Activated CD8-positive, alpha-beta T cell treated with anti-CD3 and anti-CD28 coated beads for 36 hours (primary cell): ENCODE measurements around the gene C19orf18. TPM values are rescaled to one million over a fixed set of nuclear protein-coding genes. Genes with fewer than 3 reads are reported as not detected.
A peak's percentile ranks its signal among the peaks of the same experiment; 100 is the strongest.

Experiments
- ATAC-seq: fragments of 200-7000 bp; cut with Tn5 transposase; one replicate; pipeline ENCODE4 v1.10.0; 2021; ENCODE audit warnings: mild to moderate bottlenecking, moderate library complexity
- CTCF ChIA-PET: fragments of 350-600 bp; sonication (Branson Sonifier 250); formaldehyde crosslinking; loops from one replicate; lab custom pipeline; 2021; ENCODE audit warnings: antibody characterized with exemption; lab: Charles Lee
- POLR2A ChIA-PET: fragments of 350-600 bp; sonication (Branson Sonifier 250); formaldehyde crosslinking; loops from one replicate; lab custom pipeline; 2021; ENCODE audit warnings: antibody characterized with exemption; lab: Charles Lee
- DNase-seq: peaks from one replicate; pipeline ENCODE4 v3.0.0-alpha.2; 2020
- H3K27ac Mint-ChIP-seq: one replicate; pipeline ENCODE4 v1.8.0; 2021; ENCODE audit warnings: mild to moderate bottlenecking, mixed read lengths
- H3K27me3 Mint-ChIP-seq: one replicate; pipeline ENCODE4 v1.8.0; 2021; ENCODE audit warnings: mixed read lengths
- H3K36me3 Mint-ChIP-seq: one replicate; pipeline ENCODE4 v1.8.0; 2021; ENCODE audit warnings: low read depth, mixed read lengths
- H3K4me1 Mint-ChIP-seq: one replicate; pipeline ENCODE4 v1.8.0; 2021; ENCODE audit warnings: low read depth, mixed read lengths
- H3K4me3 Mint-ChIP-seq: one replicate; pipeline ENCODE4 v1.8.0; 2021; ENCODE audit warnings: mild to moderate bottlenecking, moderate library complexity, mixed read lengths
- H3K9me3 Mint-ChIP-seq: one replicate; pipeline ENCODE4 v1.8.0; 2021; ENCODE audit warnings: mixed read lengths
- intact Hi-C: fragments of 100-400 bp; cut with micrococcal nuclease; formaldehyde crosslinking; loops from one replicate; pipeline ENCODE4 v1.10.0; 2022
- total RNA-seq, 2 experiments: library from RNA; stranded (reverse); gene quantifications; one replicate each; pipeline ENCODE4 v1.2.3, GENCODE V29; 2021
- TF ChIP-seq, protein P1 (sequence below): fragments of 200-600 bp; IDR thresholded peaks from one replicate; pipeline ENCODE4 v1.8.0; 2022; ENCODE audit warnings: antibody characterized with exemption, mild to moderate bottlenecking

C19orf18 gene
- total RNA-seq, 2 experiments from 2014 or later, result 0.29 to 0.34 TPM

DNA sequence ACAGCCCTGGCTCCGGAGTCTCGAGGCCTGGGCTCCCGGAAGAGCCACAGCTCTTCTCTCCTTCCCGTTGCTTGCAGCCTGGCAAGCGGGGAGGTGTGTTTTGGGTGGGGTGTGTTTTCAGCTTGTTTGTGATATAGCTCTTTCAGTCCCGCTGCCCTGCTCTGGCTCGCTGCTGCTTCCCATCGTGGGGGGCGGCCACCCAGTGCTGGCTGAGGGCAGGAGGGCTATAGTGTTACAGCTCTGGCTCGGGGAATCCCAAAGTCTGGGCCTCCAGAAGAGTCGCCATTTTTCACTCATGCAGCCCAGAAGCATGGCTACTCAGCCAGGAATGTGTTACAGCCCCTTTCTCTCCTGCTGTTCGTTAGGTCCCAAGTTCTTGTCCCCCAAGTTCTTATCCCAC lies 24.6 kb downstream of the C19orf18 start:
- POLR2A ChIA-PET, result no interaction called here

DNA sequence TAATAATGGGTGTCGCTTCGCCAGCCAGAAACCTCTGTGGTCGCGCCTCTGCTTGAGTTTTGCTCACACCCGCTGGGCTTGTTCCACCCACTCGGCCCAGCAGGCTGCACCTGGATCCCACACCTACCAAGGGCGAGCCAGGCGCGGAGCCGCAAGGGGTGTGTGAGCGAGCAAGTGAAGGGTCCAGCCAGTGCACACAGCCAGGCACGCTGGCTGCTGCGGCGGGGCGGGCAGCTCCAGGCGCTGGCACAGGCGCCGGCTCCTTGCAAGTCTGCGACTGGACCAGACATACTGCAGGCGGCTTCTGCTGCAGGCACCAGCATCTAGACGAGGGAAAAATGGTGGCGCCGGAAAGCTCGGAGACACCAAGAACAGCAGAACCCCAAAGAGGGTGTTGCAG lies 25.0 kb downstream of the C19orf18 start:
- intact Hi-C loops, result no loop called here
- Mint-ChIP-seq H3K27me3 (no peaks in the 10 kb centered on the region), H3K27ac (no peak overlapping the region), H3K36me3 (peaks cover 28% of the 10 kb centered on the region), H3K9me3 (peaks cover 32% of the 10 kb centered on the region), H3K4me1 (peaks cover 14% of the 10 kb centered on the region), H3K4me3 (no peak overlapping the region)
- ChIA-PET POLR2A (no interaction called here), CTCF (interaction anchor here (0.8 kb wide), 1 partner anchor 29 kb away, joined by 3 read pairs; no protein-coding TSS in a partner anchor)
- no peak for DNase-seq
- no peak for ATAC-seq
- TF ChIP-seq, protein P1, sequence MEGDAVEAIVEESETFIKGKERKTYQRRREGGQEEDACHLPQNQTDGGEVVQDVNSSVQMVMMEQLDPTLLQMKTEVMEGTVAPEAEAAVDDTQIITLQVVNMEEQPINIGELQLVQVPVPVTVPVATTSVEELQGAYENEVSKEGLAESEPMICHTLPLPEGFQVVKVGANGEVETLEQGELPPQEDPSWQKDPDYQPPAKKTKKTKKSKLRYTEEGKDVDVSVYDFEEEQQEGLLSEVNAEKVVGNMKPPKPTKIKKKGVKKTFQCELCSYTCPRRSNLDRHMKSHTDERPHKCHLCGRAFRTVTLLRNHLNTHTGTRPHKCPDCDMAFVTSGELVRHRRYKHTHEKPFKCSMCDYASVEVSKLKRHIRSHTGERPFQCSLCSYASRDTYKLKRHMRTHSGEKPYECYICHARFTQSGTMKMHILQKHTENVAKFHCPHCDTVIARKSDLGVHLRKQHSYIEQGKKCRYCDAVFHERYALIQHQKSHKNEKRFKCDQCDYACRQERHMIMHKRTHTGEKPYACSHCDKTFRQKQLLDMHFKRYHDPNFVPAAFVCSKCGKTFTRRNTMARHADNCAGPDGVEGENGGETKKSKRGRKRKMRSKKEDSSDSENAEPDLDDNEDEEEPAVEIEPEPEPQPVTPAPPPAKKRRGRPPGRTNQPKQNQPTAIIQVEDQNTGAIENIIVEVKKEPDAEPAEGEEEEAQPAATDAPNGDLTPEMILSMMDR, result no peak

More for the DNA sequence above, 24.6 kb downstream of the C19orf18 start:
- intact Hi-C loops, result loop anchor here (10.0 kb wide), 1 partner anchor 55 kb away; the partner anchor contains the start of gene ZNF606
- Mint-ChIP-seq H3K4me3 (no peak overlapping the region), H3K27me3 (no peaks in the 10 kb centered on the region), H3K27ac (no peak overlapping the region), H3K9me3 (peaks cover 31% of the 10 kb centered on the region), H3K4me1 (peaks cover 14% of the 10 kb centered on the region), H3K36me3 (peaks cover 24% of the 10 kb centered on the region)
- ATAC-seq, result no peak
- no peak for DNase-seq
- CTCF ChIA-PET, result no interaction called here
- TF ChIP-seq, protein P1, result no peak

DNA sequence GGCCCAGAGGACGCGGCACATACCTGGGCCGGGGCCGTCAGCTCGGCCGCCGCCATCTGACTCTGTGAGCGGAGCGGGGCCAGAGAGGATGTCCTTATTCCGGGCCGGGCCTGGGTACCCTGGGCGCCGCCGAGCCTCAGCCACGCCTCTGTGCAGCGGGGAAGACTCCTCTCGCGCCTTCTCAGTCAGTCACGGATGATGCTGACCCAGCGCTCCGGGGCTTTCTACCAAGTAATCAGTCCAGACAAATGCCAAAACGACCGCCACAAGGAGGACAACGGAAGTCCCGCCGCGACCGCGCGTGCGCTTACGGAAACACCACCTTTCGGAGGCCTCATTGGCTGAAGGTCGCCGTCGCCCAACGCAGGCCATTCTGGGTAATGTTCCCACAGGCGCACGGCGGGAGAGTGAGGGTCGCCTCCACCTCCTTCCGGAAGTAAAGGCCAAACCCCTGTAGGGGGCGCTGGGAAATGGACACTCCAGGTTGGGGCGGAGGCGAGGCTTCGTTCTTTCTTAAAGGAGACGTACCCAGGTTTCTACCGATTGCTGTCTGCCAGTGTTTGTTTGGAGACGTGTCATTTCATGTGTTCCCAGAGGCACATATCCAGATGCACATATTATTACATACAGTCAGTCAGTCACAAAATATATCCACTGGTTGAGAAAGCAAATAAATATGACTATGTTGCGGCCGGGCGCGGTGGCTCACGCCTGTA lies 26.8 kb downstream of the C19orf18 start, which contains the start of gene ZNF256:
Gene ZNF256, minus strand, starts transcription at position 288 of the 716 bp plus-strand sequence. Its CDS starts 232 bp downstream, at position 56.
- Mint-ChIP-seq H3K4me1 (peaks cover 14% of the 10 kb centered on the region), H3K27me3 (no peaks in the 10 kb centered on the region), H3K27ac (peak within 1 kb of the TSS; percentile 96), H3K4me3 (peak within 1 kb of the TSS; percentile 94), H3K9me3 (peaks cover 40% of the 10 kb centered on the region), H3K36me3 (peaks cover 46% of the 10 kb centered on the region)
- DNase-seq (peak; percentile 96), ATAC-seq (peak; percentile 97)
- ChIA-PET CTCF (no interaction called here), POLR2A (interaction anchor here (1.9 kb wide), 1 partner anchor 59 kb away, joined by 5 read pairs; the partner anchor contains the start of gene ZNF814)
- TF ChIP-seq, protein P1, result peak; percentile 49
- intact Hi-C loops, result no loop called here

DNA sequence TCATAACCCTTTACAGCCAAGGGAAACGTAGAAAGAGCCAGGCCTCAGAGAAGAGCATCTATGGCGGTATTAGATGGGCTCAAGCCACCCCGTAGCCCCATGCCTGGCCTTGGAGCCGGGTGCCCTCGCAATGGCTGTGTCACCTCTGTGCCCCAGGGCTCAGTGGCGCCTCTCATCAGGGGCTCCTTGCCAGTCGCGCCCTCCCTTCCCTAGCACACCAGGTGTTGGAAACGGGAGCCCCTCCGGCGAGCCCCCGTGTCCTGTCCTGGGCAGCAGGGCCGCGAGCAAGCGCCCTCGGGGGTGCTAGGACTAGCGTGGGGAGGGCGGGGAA lies 27.3 kb downstream of the C19orf18 start:
- peak overlapping the region; percentile 94 for H3K4me3 Mint-ChIP-seq
- H3K36me3 Mint-ChIP-seq, result peaks cover 51% of the 10 kb centered on the region
- H3K9me3 Mint-ChIP-seq, result peaks cover 44% of the 10 kb centered on the region
- DNase-seq (no peak), ATAC-seq (peak; percentile 14)
- TF ChIP-seq, protein P1, result no peak
- POLR2A ChIA-PET, result interaction anchor here (1.9 kb wide), 1 partner anchor 58 kb away, joined by 5 read pairs; the partner anchor contains the start of gene ZNF814
- H3K27me3 Mint-ChIP-seq, result no peaks in the 10 kb centered on the region
- intact Hi-C loops, result no loop called here
- peaks cover 14% of the 10 kb centered on the region for H3K4me1 Mint-ChIP-seq
- CTCF ChIA-PET, result no interaction called here
- H3K27ac Mint-ChIP-seq, result peak overlapping the region; percentile 96

DNA sequence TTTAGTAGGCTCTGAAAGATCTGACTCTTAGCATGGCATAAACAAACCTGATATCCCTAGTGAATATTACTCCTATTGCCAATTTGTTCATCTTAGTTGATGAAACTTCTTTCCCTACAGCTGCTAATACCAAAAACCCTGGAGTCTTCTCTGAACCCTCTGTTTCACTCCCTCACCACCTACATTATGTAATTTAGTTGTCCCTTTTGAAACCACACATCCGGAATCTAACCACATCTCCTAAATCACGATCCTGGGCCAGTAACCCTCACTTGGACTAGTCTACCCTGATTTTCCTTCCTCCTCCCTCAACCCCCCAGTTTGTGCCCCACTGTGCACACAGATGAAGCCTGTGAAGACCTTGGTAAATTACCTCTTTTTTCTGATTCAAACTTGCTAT lies 28.0 kb downstream of the C19orf18 start:
- peak overlapping the region; percentile 94 for H3K4me3 Mint-ChIP-seq
- DNase-seq, result no peak
- ATAC-seq, result no peak
- TF ChIP-seq, protein P1, result no peak
- peaks cover 14% of the 10 kb centered on the region for H3K4me1 Mint-ChIP-seq
- POLR2A ChIA-PET, result interaction anchor here (1.5 to 1.9 kb wide), 3 partner anchors 19 to 57 kb away, joined by 3 to 5 read pairs (median 5); partner anchors contain the start of genes ZNF417 and ZNF814
- no peaks in the 10 kb centered on the region for H3K27me3 Mint-ChIP-seq
- H3K27ac Mint-ChIP-seq, result peak overlapping the region; percentile 96
- intact Hi-C loops, result no loop called here
- H3K36me3 Mint-ChIP-seq, result peaks cover 58% of the 10 kb centered on the region
- CTCF ChIA-PET, result no interaction called here
- H3K9me3 Mint-ChIP-seq, result peaks cover 49% of the 10 kb centered on the region
